Psoas muscle (tissue), 8 donors: ENCODE data around the gene HMGN4. TPM values are rescaled to one million over a fixed set of nuclear protein-coding genes. Genes with fewer than 3 reads are reported as not detected.

Experiments
- ATAC-seq, 4 donors: fragments of 200-7000 bp; cut with Tn5 transposase; one replicate each; pipeline ENCODE4 v1.9.1; 2020; ENCODE audit warnings: moderate library complexity in 3 of 4, mild to moderate bottlenecking in 2 of 4
- DNase-seq, 2 donors: peaks; one replicate each; pipeline ENCODE4 v3.0.0-alpha.2; 2020
- H3K27ac ChIP-seq: fragments of 200-600 bp; one replicate; pipeline ENCODE4 v1.8.0; 2022
- H3K27me3 ChIP-seq, 3 donors: fragments of 200-600 bp in 1 of 3; one replicate each; pipeline versions ENCODE4 v1.6.1 to v1.8.0; 2013 to 2022; ENCODE audit warnings: low read length in 2 of 3, mild to moderate bottlenecking in 2 of 3, moderate library complexity in 1 of 3; ENCODE audit not compliant: insufficient read depth in 3 of 3
- H3K36me3 ChIP-seq, 2 donors: fragments of 200-600 bp in 1 of 2; one replicate each; pipeline versions ENCODE4 v1.6.1 to v1.8.0; 2013 to 2022; ENCODE audit warnings: low read depth in 1 of 2, mild to moderate bottlenecking in 1 of 2, moderate library complexity in 1 of 2; ENCODE audit not compliant: insufficient read depth in 1 of 2
- H3K4me1 ChIP-seq: fragments of 200-600 bp; one replicate; pipeline ENCODE4 v1.8.0; 2022
- H3K4me3 ChIP-seq: fragments of 200-600 bp; one replicate; pipeline ENCODE4 v1.8.0; 2022; ENCODE audit warnings: mild to moderate bottlenecking
- H3K9me3 ChIP-seq: fragments of 200-600 bp; one replicate; pipeline ENCODE4 v1.8.0; 2022
- WGBS, 3 donors: extraction: QIAGEN DNeasy Blood & Tissue Kit; methylation state at CpG; one replicate each; pipeline versions ENCODE4 v1.1.6 to v1.1.7; 2013; 5-methylcytosine and 5-hydroxymethylcytosine counted together
- intact Hi-C, 2 donors: fragments of 100-400 bp; cut with DNase I; formaldehyde crosslinking; loops; one replicate each; pipeline versions ENCODE4 v1.11.0 to v1.14.2; 2022
- polyA plus RNA-seq, 3 donors: library from polyadenylated mRNA; stranded (reverse); fragments of 200-250 nt; gene quantifications; one replicate each; pipeline ENCODE4 v1.2.3, GENCODE V29; 2013
- total RNA-seq, 4 donors: library from RNA; stranded (reverse); fragmentation: NEBNext Ultra II Directional in 2 of 4; extraction: Animal tissue kit (Norgen Biotek cat#: 25700) in 2 of 4; gene quantifications; one replicate each; pipeline versions ENCODE4 v1.2.1 to v1.2.4, GENCODE V29; 2021 to 2023
- TF ChIP-seq, protein P1 (sequence below): fragments of 200-600 bp; IDR thresholded peaks from one replicate; pipeline ENCODE4 v1.8.0; 2022; ENCODE audit warnings: antibody characterized with exemption
- donor health status: healthy with polysubstance abuse.
- donor health status: DM: no; HTN: no; CAD: no; lungs with moderate emphysema.
- donor health status: Bipolar disorder and iron deficiency.
- donor health status: healthy.
- donor health status: DM: yes; HTN: yes; CAD: no.
- donor health status: DM: no; HTN: no; CAD: no.
- donor health status: DM: no; HTN: no; CAD: no.
- donor health status: DM: yes; HTN: yes; CAD: no.

Gene HMGN4
- total and polyA plus RNA-seq, 7 donors: 15.5 to 63.9 (median 29.7) TPM

DNA sequence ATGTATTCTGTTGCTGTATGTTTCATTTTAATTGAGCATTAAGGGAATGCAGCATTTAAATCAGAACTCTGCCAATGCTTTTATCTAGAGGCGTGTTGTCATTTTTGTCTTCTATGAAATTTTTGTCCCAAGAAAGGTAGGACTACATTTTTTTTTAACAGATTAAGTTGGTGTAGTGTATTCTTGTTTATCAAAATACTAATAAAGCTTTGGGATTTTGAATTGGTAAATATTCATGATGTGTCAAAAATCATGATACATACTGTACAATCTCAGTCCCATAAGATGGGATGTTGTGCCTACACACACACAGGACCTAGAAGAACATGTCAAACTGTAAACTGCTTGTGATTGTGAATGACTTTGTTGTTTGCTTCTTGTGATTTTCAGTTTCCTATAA, 11.2 kb upstream of the HMGN4 start:
- whole genome bisulfite sequencing, 3 donors: 93 to 98% (median 98%) methylated on average over 1 of the region's 1 CpG
- TF ChIP-seq, protein P1, sequence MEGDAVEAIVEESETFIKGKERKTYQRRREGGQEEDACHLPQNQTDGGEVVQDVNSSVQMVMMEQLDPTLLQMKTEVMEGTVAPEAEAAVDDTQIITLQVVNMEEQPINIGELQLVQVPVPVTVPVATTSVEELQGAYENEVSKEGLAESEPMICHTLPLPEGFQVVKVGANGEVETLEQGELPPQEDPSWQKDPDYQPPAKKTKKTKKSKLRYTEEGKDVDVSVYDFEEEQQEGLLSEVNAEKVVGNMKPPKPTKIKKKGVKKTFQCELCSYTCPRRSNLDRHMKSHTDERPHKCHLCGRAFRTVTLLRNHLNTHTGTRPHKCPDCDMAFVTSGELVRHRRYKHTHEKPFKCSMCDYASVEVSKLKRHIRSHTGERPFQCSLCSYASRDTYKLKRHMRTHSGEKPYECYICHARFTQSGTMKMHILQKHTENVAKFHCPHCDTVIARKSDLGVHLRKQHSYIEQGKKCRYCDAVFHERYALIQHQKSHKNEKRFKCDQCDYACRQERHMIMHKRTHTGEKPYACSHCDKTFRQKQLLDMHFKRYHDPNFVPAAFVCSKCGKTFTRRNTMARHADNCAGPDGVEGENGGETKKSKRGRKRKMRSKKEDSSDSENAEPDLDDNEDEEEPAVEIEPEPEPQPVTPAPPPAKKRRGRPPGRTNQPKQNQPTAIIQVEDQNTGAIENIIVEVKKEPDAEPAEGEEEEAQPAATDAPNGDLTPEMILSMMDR: no peak
- H3K4me1 ChIP-seq: peaks cover 20% of the 10 kb centered on the region
- H3K9me3 ChIP-seq: no peaks in the 10 kb centered on the region
- DNase-seq (no peak), ATAC-seq (no peak)
- H3K27ac ChIP-seq: no peak overlapping the region
- no peak overlapping the region for H3K4me3 ChIP-seq
- no peaks in the 10 kb centered on the region for H3K27me3 ChIP-seq
- intact Hi-C loops: no loop called here
- H3K36me3 ChIP-seq: no peaks in the 10 kb centered on the region

DNA sequence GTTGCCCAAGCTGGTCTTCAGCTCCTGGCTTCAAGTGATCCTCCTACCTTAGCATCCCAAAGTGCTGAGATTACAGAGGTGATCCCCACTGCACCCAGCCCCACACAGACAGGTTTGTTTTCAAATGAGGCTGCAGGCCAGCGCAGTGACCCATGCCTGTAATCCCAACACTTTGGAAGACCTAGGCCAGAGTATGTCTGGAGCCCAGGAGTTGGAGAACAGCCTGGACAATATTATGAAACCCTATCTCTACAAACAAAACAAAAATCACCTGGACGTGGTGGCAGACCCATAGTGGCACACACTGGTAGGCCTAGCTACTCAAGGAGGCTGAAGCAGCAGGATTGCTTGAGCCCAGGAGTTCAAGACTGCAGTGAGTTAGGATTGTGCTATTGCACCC, 8.0 kb upstream of the HMGN4 start:
- H3K27ac ChIP-seq: no peak overlapping the region
- no peaks in the 10 kb centered on the region for H3K27me3 ChIP-seq
- H3K4me1 ChIP-seq: peaks cover 9% of the 10 kb centered on the region
- TF ChIP-seq, protein P1: no peak
- H3K9me3 ChIP-seq: no peaks in the 10 kb centered on the region
- ATAC-seq (no peak), DNase-seq (no peak)
- H3K4me3 ChIP-seq: no peak overlapping the region
- H3K36me3 ChIP-seq: no peaks in the 10 kb centered on the region
- intact Hi-C loops: loop anchor here in 1 of 2 donors (10.0 kb wide), 2 partner anchors 215 to 505 kb away; a partner anchor contains a TSS
- 76 to 80% (median 76%) methylated on average over 2 of the region's 2 CpGs for WGBS, 3 donors

DNA sequence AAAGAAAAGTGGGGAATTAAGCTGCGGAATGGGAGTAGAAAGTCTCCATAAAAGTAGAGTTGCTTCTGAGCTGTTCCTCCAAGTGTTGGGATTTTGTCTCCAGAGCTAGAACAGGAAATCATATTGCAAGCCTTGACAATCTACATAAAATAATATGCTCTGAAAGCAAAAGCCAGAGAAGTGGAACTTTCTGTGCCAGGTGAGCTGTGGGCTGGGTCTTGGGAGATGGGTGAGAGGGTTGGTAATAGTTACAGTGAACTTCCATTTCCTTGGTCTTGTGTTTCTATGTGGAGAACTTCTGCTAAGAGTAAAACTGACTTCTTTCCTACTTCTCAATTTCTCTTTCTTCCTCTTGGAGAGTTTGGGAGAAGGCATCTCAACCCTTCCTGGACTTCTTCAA, 6.3 kb upstream of the HMGN4 start:
- H3K9me3 ChIP-seq: no peaks in the 10 kb centered on the region
- no peak overlapping the region for H3K4me3 ChIP-seq
- peak overlapping the region; percentile 31 for H3K27ac ChIP-seq
- no peak for ATAC-seq
- peaks cover 19% of the 10 kb centered on the region for H3K4me1 ChIP-seq
- H3K27me3 ChIP-seq: no peaks in the 10 kb centered on the region
- H3K36me3 ChIP-seq: no peaks in the 10 kb centered on the region
- intact Hi-C loops: loop anchor here in 1 of 2 donors (10.0 kb wide), 2 partner anchors 217 to 507 kb away; a partner anchor contains a TSS
- TF ChIP-seq, protein P1: no peak
- no peak for DNase-seq
- 98 to 100% (median 100%) methylated on average over 1 of the region's 1 CpG for WGBS, 3 donors

DNA sequence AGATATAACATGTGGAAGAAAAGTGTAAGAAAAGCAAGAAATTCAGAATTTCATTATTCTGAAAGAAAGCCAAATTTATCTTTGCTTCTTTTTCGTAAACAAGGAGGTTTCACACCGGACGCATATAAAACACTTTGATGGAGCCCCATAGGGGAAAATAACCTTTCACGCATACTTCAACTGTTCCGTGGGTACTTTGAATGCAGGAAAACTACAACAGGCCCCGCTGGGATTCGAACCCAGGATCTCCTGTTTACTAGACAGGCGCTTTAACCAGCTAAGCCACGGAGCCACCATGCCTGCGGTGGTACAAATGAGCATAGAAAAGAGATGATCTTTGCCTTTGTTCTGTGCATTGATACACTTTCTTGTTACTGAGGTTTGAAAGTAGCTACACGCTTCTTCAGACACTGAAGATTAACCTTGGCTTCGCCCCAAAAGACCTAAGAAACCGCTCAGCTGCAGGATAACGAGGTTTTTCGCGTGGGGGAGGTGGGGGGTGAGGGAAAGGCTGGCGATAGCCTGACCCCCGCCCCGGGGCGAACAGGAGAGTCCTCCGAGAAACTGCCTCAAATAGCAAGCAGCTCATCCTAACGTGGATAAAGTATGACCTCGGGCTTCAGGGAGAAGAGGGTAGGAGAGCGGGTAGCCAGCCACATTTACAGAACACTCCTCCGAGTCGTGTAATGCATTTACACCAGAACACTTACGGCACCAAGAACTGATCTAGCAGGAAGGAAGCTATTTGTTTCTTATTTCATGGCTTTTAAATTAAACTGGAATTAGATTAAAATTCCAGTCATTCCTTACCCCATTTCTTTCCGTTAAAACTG, 5.3 kb upstream of the HMGN4 start:
- peak; percentile 57 to 76 (median 66) for ATAC-seq
- TF ChIP-seq, protein P1: no peak
- 1 to 2% (median 1%) methylated on average over 28 of the region's 28 CpGs for WGBS, 3 donors
- H3K36me3 ChIP-seq: no peaks in the 10 kb centered on the region
- H3K27ac ChIP-seq: peak overlapping the region; percentile 70
- H3K27me3 ChIP-seq: no peaks in the 10 kb centered on the region
- H3K4me3 ChIP-seq: peak overlapping the region; percentile 74
- intact Hi-C loops: loop anchor here in 1 of 2 donors (10.0 kb wide), 2 partner anchors 218 to 508 kb away; a partner anchor contains a TSS
- no peaks in the 10 kb centered on the region for H3K9me3 ChIP-seq
- H3K4me1 ChIP-seq: peaks cover 19% of the 10 kb centered on the region
- DNase-seq: peak; percentile 86 to 88
